Breast epithelium (tissue), 4 donors: ENCODE data around the gene SPDEF. TPM values are rescaled to one million over a fixed set of nuclear protein-coding genes. Genes with fewer than 3 reads are reported as not detected.

Source experiments
- DNase-seq, 2 donors: peaks; one replicate each; pipeline ENCODE4 v3.0.0-alpha.2; 2019; ENCODE audit warnings: low spot score in 2 of 2
- H3K27ac ChIP-seq, 2 donors: fragments of 200-600 bp; sonication (generic) in 1 of 2; one replicate each; pipeline ENCODE4 v1.5.1; 2016 to 2019; ENCODE audit warnings: mild to moderate bottlenecking in 1 of 2
- H3K27me3 ChIP-seq, 2 donors: fragments of 200-600 bp; sonication (generic) in 1 of 2; one replicate each; pipeline versions ENCODE4 v1.5.1 to v1.6.0; 2017 to 2019; ENCODE audit warnings: control low read depth in 1 of 2, mild to moderate bottlenecking in 1 of 2
- H3K36me3 ChIP-seq: fragments of 200-600 bp; one replicate; pipeline ENCODE4 v1.5.1; 2019
- H3K4me1 ChIP-seq, 2 donors: fragments of 200-600 bp; sonication (generic); one replicate each; pipeline ENCODE4 v1.5.1; 2016 to 2019; ENCODE audit warnings: control low read depth in 1 of 2
- H3K4me3 ChIP-seq, 3 donors: fragments of 200-600 bp; sonication (generic); 1 replicate in 2 of 3; 2 replicates in 1 of 3; pipeline ENCODE4 v1.5.1; 2016 to 2019; ENCODE audit warnings: mild to moderate bottlenecking in 3 of 3, moderate library complexity in 2 of 3
- H3K9me3 ChIP-seq, 2 donors: fragments of 200-600 bp; sonication (generic) in 1 of 2; one replicate each; pipeline ENCODE4 v1.5.1; 2016 to 2019; ENCODE audit warnings: control low read depth in 1 of 2
- POLR2A ChIP-seq: fragments of 450-650 bp; IDR thresholded peaks from one replicate; pipeline ENCODE4 v1.6.1; 2016; ENCODE audit warnings: antibody characterized with exemption, mild to moderate bottlenecking, moderate library complexity
- POLR2AphosphoS5 ChIP-seq, 3 donors: sonication (generic); formaldehyde crosslinking; IDR thresholded peaks; one replicate each; pipeline ENCODE4 v1.6.1; 2017; ENCODE audit warnings: antibody characterized with exemption in 3 of 3
- intact Hi-C: fragments of 100-400 bp; cut with DNase I; formaldehyde crosslinking; loops from one replicate; pipeline ENCODE4 v1.15.1; 2023; ENCODE audit warnings: low total_unique reads
- total RNA-seq, 3 donors: library from RNA; depleted of rRNA; stranded (reverse); fragments of >200 nt; gene quantifications; one replicate each; pipeline ENCODE4 v1.1.0, GENCODE V29; 2016
- TF ChIP-seq, protein P1 (sequence below), 3 donors: fragments of 450-650 bp; IDR thresholded peaks; one replicate each; pipeline ENCODE4 v1.5.1; 2016 to 2017; ENCODE audit warnings: antibody characterized with exemption in 3 of 3, mild to moderate bottlenecking in 3 of 3, moderate library complexity in 3 of 3

SPDEF gene
- total RNA-seq, 3 donors from 2014 or later = 0.48 to 123 (median 89.0) TPM

- Histone ChIP-seq H3K4me3 (no peak overlapping the region), H3K4me1 (peaks cover 0 to 36% of the 10 kb centered on the region in 2 donors), H3K36me3 (no peaks in the 10 kb centered on the region), H3K27ac (peak overlapping the region; percentile 8 to 16), H3K9me3 (no peaks in the 10 kb centered on the region), H3K27me3 (no peaks in the 10 kb centered on the region)
- intact Hi-C loops = loop anchor here (5.0 kb wide), 1 partner anchor 343 kb away; no protein-coding TSS in a partner anchor
- TF ChIP-seq, protein P1, sequence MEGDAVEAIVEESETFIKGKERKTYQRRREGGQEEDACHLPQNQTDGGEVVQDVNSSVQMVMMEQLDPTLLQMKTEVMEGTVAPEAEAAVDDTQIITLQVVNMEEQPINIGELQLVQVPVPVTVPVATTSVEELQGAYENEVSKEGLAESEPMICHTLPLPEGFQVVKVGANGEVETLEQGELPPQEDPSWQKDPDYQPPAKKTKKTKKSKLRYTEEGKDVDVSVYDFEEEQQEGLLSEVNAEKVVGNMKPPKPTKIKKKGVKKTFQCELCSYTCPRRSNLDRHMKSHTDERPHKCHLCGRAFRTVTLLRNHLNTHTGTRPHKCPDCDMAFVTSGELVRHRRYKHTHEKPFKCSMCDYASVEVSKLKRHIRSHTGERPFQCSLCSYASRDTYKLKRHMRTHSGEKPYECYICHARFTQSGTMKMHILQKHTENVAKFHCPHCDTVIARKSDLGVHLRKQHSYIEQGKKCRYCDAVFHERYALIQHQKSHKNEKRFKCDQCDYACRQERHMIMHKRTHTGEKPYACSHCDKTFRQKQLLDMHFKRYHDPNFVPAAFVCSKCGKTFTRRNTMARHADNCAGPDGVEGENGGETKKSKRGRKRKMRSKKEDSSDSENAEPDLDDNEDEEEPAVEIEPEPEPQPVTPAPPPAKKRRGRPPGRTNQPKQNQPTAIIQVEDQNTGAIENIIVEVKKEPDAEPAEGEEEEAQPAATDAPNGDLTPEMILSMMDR (IDR thresholded peaks at IDR 0.05) = no peak
- no peak for DNase-seq
These were observed 39.4 kb upstream of the SPDEF start for GRCh38 chr6:34595332-34596184.

DNA sequence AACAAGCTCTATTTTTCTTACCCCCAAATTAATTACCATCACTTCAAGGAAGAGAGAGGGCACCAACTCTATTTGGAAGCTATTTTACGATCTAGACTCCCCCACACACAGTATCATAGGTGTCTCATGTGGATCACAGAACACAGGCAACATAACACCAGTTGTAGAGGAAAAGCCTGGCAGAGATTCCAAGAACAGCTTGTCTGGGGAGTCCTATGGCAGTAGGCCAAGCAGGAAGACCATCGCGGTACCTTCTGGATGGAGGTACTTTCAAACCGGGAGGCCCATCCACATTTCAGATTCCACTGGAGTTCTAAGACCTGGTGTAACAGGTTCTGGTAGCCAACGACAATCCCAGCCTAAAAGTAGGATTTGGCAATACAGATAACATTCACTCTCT lies 37.6 kb upstream of the SPDEF start:
- H3K27ac ChIP-seq = peak overlapping the region; percentile 60 to 62
- H3K4me3 ChIP-seq = no peak overlapping the region
- TF ChIP-seq POLR2AphosphoS5 (IDR thresholded peaks at IDR 0.05) (no peak), POLR2A (no peak)
- TF ChIP-seq, protein P1 (IDR thresholded peaks at IDR 0.05) = no peak
- no peaks in the 10 kb centered on the region for H3K36me3 ChIP-seq
- no peaks in the 10 kb centered on the region for H3K9me3 ChIP-seq
- intact Hi-C loops = no loop called here
- peaks cover 0 to 21% of the 10 kb centered on the region in 2 donors for H3K4me1 ChIP-seq
- no peaks in the 10 kb centered on the region for H3K27me3 ChIP-seq
- DNase-seq = peak in 1 of 2 donors; percentile 28

DNA sequence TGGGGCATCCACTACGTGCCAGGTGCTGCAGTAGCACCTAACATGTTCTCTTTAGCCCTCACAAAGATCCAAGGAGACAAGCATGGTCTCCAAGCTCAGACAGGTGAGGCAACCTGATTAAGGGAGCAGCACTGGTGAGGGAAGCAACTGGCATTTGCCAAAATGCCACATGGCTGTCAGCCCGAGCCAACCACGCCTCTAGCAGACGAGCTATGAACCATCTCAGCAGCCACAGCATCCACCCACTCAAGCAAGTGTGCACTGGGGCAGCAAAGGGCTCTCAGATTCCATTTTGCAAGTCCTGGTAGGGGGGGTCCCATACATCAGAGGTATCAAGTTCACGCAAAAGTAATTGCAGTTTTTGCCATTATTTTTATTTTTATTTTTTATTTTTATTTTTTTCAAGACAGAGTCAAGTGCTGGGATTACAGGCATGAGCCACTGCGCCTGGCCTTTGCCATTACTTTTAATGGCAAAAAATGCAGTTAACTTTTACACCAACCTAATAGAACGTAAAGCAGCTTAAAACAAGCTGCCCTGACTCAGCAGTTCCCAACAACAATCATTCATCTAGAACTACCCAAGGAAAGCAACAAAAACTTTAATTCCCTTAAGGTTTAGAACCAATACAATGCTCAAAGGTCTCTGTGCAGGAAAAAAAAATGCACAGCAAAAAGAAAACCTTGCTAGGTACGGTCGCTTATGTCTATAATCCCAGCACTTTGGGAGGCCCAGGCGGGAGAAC lies 36.3 kb upstream of the SPDEF start:
- H3K4me3 ChIP-seq = no peak overlapping the region
- no peaks in the 10 kb centered on the region for H3K9me3 ChIP-seq
- no peaks in the 10 kb centered on the region for H3K27me3 ChIP-seq
- TF ChIP-seq, protein P1 (IDR thresholded peaks at IDR 0.05) = no peak
- TF ChIP-seq POLR2AphosphoS5 (IDR thresholded peaks at IDR 0.05) (no peak), POLR2A (no peak)
- no peak overlapping the region for H3K27ac ChIP-seq
- no peak for DNase-seq
- no peaks in the 10 kb centered on the region for H3K36me3 ChIP-seq
- intact Hi-C loops = no loop called here
- peaks cover 0 to 10% of the 10 kb centered on the region in 2 donors for H3K4me1 ChIP-seq

DNA sequence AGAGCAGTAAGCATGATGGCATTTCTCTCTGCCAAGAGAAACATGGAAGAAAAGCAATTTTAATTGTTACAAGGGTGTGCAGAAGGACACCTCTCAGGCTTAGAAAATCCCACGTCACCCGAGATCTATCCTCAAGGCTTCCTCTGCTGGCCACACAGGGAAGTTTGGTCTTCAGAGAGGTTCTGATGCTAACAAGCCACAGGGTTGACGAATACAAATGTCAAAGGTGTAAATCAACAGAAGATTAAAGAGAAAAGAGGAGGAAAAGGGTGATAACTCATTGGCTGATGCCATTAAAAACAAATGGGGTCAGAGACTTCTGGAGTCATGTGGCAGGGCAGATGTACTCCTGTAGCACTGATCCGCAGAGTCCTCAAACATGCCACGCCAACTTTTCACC lies 33.6 kb upstream of the SPDEF start:
- TF ChIP-seq POLR2AphosphoS5 (IDR thresholded peaks at IDR 0.05) (no peak), POLR2A (no peak)
- TF ChIP-seq, protein P1 (IDR thresholded peaks at IDR 0.05) = no peak
- H3K4me1 ChIP-seq = peaks cover 0 to 3% of the 10 kb centered on the region in 2 donors
- H3K27ac ChIP-seq = no peak overlapping the region
- no peak for DNase-seq
- no peaks in the 10 kb centered on the region for H3K27me3 ChIP-seq
- no peaks in the 10 kb centered on the region for H3K9me3 ChIP-seq
- H3K36me3 ChIP-seq = no peaks in the 10 kb centered on the region
- H3K4me3 ChIP-seq = no peak overlapping the region
- intact Hi-C loops = no loop called here

DNA sequence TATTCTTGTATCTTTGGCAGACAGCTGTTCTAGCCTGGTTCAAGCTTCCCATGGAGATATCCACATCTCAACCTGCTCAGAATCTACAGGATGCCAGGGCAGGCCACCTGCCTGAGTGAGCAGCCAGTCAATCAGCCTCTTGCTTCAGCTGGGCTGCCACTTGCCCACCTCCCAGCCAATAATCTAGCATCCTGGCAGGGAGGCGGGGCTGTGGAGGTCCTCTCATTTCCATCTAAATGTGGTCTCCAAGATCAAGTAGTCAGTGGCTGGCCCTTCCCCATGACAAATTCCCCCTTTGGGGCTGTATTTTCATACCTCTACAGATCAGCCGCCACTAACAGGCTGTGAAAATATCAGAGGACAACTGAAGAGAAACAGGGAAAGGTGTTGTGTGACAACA lies 33.0 kb upstream of the SPDEF start:
- Histone ChIP-seq H3K27ac (no peak overlapping the region), H3K27me3 (no peaks in the 10 kb centered on the region), H3K36me3 (no peaks in the 10 kb centered on the region), H3K4me1 (peaks cover 0 to 3% of the 10 kb centered on the region in 2 donors), H3K9me3 (no peaks in the 10 kb centered on the region), H3K4me3 (no peak overlapping the region)
- intact Hi-C loops = no loop called here
- TF ChIP-seq POLR2A = no peak
- TF ChIP-seq POLR2AphosphoS5 (IDR thresholded peaks at IDR 0.05) = no peak
- TF ChIP-seq, protein P1 (IDR thresholded peaks at IDR 0.05) = no peak
- no peak for DNase-seq
